HG03342 (cell line): ENCODE measurements around the gene NUAK1.

Experiments used
- ATAC-seq: cut with Tn5 transposase; IDR thresholded peaks from one replicate; pipeline ENCODE4 v1.9.1; 2021; ENCODE audit warnings: mild to moderate bottlenecking, moderate library complexity; ENCODE audit not compliant: unreplicated experiment

Gene NUAK1

GRCh38 chr12:106066726-106067325 is 71.9 kb downstream of the NUAK1 start:
- ATAC-seq, result no peak

- ATAC-seq, result no peak
Observed at GRCh38 chr12:106066051-106066705, 72.6 kb downstream of the NUAK1 start.

GRCh38 chr12:106065506-106065905 is 73.2 kb downstream of the NUAK1 start:
- ATAC-seq, result no peak

GRCh38 chr12:106064721-106065021 is 74.1 kb downstream of the NUAK1 start:
- ATAC-seq, result no peak

- no peak for ATAC-seq
Observed at GRCh38 chr12:106063826-106064720, 74.7 kb downstream of the NUAK1 start.

- no peak for ATAC-seq
Observed at GRCh38 chr12:106062693-106063092, 76.1 kb downstream of the NUAK1 start.

GRCh38 chr12:106058256-106059182 is 80.2 kb downstream of the NUAK1 start:
- ATAC-seq, result no peak

GRCh38 chr12:106054049-106054448 is 84.7 kb downstream of the NUAK1 start:
- no peak for ATAC-seq

- no peak for ATAC-seq
Observed at GRCh38 chr12:106051853-106052531, 86.8 kb downstream of the NUAK1 start.

- ATAC-seq, result no peak
Observed at GRCh38 chr12:106049546-106049945, 89.2 kb downstream of the NUAK1 start.

- ATAC-seq, result no peak
Observed at GRCh38 chr12:106049105-106049504, 89.6 kb downstream of the NUAK1 start.

- ATAC-seq, result no peak
Observed at GRCh38 chr12:106048676-106049075, 90.1 kb downstream of the NUAK1 start.

GRCh38 chr12:106048016-106048415 is 90.7 kb downstream of the NUAK1 start:
- no peak for ATAC-seq

GRCh38 chr12:106046947-106047346 is 91.8 kb downstream of the NUAK1 start:
- ATAC-seq, result no peak

- no peak for ATAC-seq
Observed at GRCh38 chr12:106046301-106046846, 92.4 kb downstream of the NUAK1 start.

GRCh38 chr12:106045251-106045674 is 93.5 kb downstream of the NUAK1 start:
- ATAC-seq, result no peak

- no peak for ATAC-seq
Observed at GRCh38 chr12:106044773-106045172, 94.0 kb downstream of the NUAK1 start.

- ATAC-seq, result no peak
Observed at GRCh38 chr12:106042037-106042436, 96.7 kb downstream of the NUAK1 start.

- no peak for ATAC-seq
Observed at GRCh38 chr12:106040521-106040920, 98.2 kb downstream of the NUAK1 start.
